Brain microvascular endothelial cell (primary cell): ENCODE results near the gene STXBP5.

Source experiments
- DNase-seq: peaks from one replicate; pipeline ENCODE4 v3.0.0-alpha.2; 2020
- H3K27ac ChIP-seq: fragments of 250-450 bp; sonication (Bioruptor Pico); 2 replicates; pipeline ENCODE4 v1.5.1; 2020; ENCODE audit warnings: mild to moderate bottlenecking, moderate library complexity
- H3K27me3 ChIP-seq: fragments of 250-450 bp; sonication (Bioruptor Pico); replicated peaks from 2 replicates; pipeline ENCODE4 v1.5.1; 2020; ENCODE audit warnings: mild to moderate bottlenecking
- H3K36me3 ChIP-seq: fragments of 250-450 bp; sonication (Bioruptor Pico); replicated peaks from 2 replicates; pipeline ENCODE4 v1.5.1; 2020; ENCODE audit warnings: mild to moderate bottlenecking
- H3K4me3 ChIP-seq: 2 replicates; pipeline ENCODE4 v1.5.1; 2011; ENCODE audit warnings: low read depth, mild to moderate bottlenecking, control low read depth, low read length, moderate library complexity
- CTCF ChIP-seq: IDR thresholded peaks from 2 replicates; pipeline ENCODE4 v1.5.1; 2011; ENCODE audit warnings: low read depth, mild to moderate bottlenecking, moderate library complexity, low read length, control low read depth, inconsistent platforms; ENCODE audit errors: missing control alignments
- in situ Hi-C: cut with HindIII; loops from 2 replicates; pipeline ENCODE4 v1.10.0; 2017; ENCODE audit warnings: low sequenced_read_pairs, low pct_ligation_motif_present

Gene STXBP5

GRCh38 chr6:147179809-147180208 is 24.4 kb upstream of the STXBP5 start:
- Histone ChIP-seq H3K27me3 (no peaks in the 10 kb centered on the region), H3K27ac (no peak overlapping the region), H3K36me3 (no peaks in the 10 kb centered on the region), H3K4me3 (no peak overlapping the region)
- TF ChIP-seq CTCF: no peak
- in situ Hi-C loops: no loop called here
- DNase-seq: no peak

GRCh38 chr6:147180926-147181325 is 23.3 kb upstream of the STXBP5 start:
- no peak for DNase-seq
- no peaks in the 10 kb centered on the region for H3K27me3 ChIP-seq
- H3K36me3 ChIP-seq: no peaks in the 10 kb centered on the region
- H3K27ac ChIP-seq: no peak overlapping the region
- TF ChIP-seq CTCF: no peak
- no peak overlapping the region for H3K4me3 ChIP-seq
- in situ Hi-C loops: no loop called here

- DNase-seq: no peak
- TF ChIP-seq CTCF: no peak
- Histone ChIP-seq H3K4me3 (no peak overlapping the region), H3K27me3 (no peaks in the 10 kb centered on the region), H3K36me3 (no peaks in the 10 kb centered on the region), H3K27ac (no peak overlapping the region)
- in situ Hi-C loops: no loop called here
Observed at GRCh38 chr6:147184379-147184778, 19.8 kb upstream of the STXBP5 start.

- Histone ChIP-seq H3K4me3 (no peak overlapping the region), H3K27ac (no peak overlapping the region), H3K27me3 (no peaks in the 10 kb centered on the region), H3K36me3 (no peaks in the 10 kb centered on the region)
- in situ Hi-C loops: no loop called here
- TF ChIP-seq CTCF: no peak
- DNase-seq: no peak
Observed at GRCh38 chr6:147185216-147185615, 19.0 kb upstream of the STXBP5 start.

GRCh38 chr6:147190556-147190955 is 13.7 kb upstream of the STXBP5 start:
- Histone ChIP-seq H3K27ac (no peak overlapping the region), H3K36me3 (no peaks in the 10 kb centered on the region), H3K4me3 (no peak overlapping the region), H3K27me3 (no peaks in the 10 kb centered on the region)
- DNase-seq: no peak
- in situ Hi-C loops: no loop called here
- no peak for TF ChIP-seq CTCF

- DNase-seq: no peak
- Histone ChIP-seq H3K4me3 (no peak overlapping the region), H3K27ac (no peak overlapping the region), H3K27me3 (no peaks in the 10 kb centered on the region), H3K36me3 (no peaks in the 10 kb centered on the region)
- TF ChIP-seq CTCF: no peak
- in situ Hi-C loops: no loop called here
Observed at GRCh38 chr6:147192278-147192911, 11.8 kb upstream of the STXBP5 start.
